Nephron (organoid): ENCODE results near the gene SLC5A4.

ENCODE experiments used
- H3K27ac Mint-ChIP-seq, 3 experiments: 2 replicates each; pipeline ENCODE4 v1.8.0; 2020; ENCODE audit warnings: mixed read lengths in 3 of 3, mild to moderate bottlenecking in 2 of 3, moderate library complexity in 1 of 3
- H3K27me3 Mint-ChIP-seq: 2 replicates; pipeline ENCODE4 v1.8.0; 2021; ENCODE audit warnings: low read depth, mild to moderate bottlenecking, moderate library complexity, mixed read lengths
- H3K36me3 Mint-ChIP-seq: 2 replicates; pipeline ENCODE4 v1.8.0; 2020; ENCODE audit warnings: low read depth, mixed read lengths
- H3K4me1 Mint-ChIP-seq: 2 replicates; pipeline ENCODE4 v1.8.0; 2020; ENCODE audit warnings: mixed read lengths
- H3K4me3 Mint-ChIP-seq, 3 experiments: 2 replicates each; pipeline ENCODE4 v1.8.0; 2020; ENCODE audit warnings: mild to moderate bottlenecking in 3 of 3, mixed read lengths in 3 of 3, moderate library complexity in 2 of 3
- H3K9me3 Mint-ChIP-seq: 2 replicates; pipeline ENCODE4 v1.8.0; 2020; ENCODE audit warnings: mixed read lengths
- TF ChIP-seq, protein P1 (sequence below), 3 experiments: fragments of 200-600 bp; sonication (generic); IDR thresholded peaks; one replicate each; pipeline ENCODE4 v1.5.0; 2021; ENCODE audit warnings: antibody characterized with exemption in 3 of 3; ENCODE audit not compliant: unreplicated experiment in 3 of 3

Gene SLC5A4

GRCh38 chr22:32226326-32227104 lies 28.6 kb downstream of the SLC5A4 start:
- no peaks in the 10 kb centered on the region for H3K36me3 Mint-ChIP-seq
- no peak overlapping the region for H3K4me3 Mint-ChIP-seq
- TF ChIP-seq, protein P1, sequence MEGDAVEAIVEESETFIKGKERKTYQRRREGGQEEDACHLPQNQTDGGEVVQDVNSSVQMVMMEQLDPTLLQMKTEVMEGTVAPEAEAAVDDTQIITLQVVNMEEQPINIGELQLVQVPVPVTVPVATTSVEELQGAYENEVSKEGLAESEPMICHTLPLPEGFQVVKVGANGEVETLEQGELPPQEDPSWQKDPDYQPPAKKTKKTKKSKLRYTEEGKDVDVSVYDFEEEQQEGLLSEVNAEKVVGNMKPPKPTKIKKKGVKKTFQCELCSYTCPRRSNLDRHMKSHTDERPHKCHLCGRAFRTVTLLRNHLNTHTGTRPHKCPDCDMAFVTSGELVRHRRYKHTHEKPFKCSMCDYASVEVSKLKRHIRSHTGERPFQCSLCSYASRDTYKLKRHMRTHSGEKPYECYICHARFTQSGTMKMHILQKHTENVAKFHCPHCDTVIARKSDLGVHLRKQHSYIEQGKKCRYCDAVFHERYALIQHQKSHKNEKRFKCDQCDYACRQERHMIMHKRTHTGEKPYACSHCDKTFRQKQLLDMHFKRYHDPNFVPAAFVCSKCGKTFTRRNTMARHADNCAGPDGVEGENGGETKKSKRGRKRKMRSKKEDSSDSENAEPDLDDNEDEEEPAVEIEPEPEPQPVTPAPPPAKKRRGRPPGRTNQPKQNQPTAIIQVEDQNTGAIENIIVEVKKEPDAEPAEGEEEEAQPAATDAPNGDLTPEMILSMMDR (IDR thresholded peaks at IDR 0.05; ENCODE audit: unreplicated experiment in 3 of 3), result no peak
- no peaks in the 10 kb centered on the region for H3K9me3 Mint-ChIP-seq
- no peaks in the 10 kb centered on the region for H3K27me3 Mint-ChIP-seq
- no peaks in the 10 kb centered on the region for H3K4me1 Mint-ChIP-seq
- H3K27ac Mint-ChIP-seq, result no peak overlapping the region

DNA sequence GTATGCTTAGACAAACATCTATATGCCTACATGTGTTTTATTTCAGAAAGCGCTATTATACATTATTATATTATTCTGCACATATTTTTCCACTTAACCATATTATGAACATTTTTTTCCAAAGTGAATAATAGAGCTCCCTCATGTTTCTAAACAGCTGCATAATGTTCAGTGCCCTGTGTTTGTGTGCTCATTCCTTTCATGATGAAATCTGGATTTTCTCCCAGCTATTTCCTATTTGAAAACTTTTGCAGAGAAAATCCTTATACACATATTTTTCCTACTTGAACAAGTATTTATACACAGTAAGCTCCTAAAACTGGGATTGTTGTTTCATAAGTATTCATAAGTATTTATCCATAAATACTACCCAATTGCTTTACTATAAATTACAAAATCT lies 32.2 kb downstream of the SLC5A4 start:
- no peaks in the 10 kb centered on the region for H3K27me3 Mint-ChIP-seq
- no peaks in the 10 kb centered on the region for H3K4me1 Mint-ChIP-seq
- no peak overlapping the region for H3K4me3 Mint-ChIP-seq
- no peaks in the 10 kb centered on the region for H3K9me3 Mint-ChIP-seq
- no peaks in the 10 kb centered on the region for H3K36me3 Mint-ChIP-seq
- no peak overlapping the region for H3K27ac Mint-ChIP-seq
- TF ChIP-seq, protein P1 (IDR thresholded peaks at IDR 0.05; ENCODE audit: unreplicated experiment in 3 of 3), result no peak

GRCh38 chr22:32219026-32219425 lies 36.1 kb downstream of the SLC5A4 start:
- Mint-ChIP-seq H3K9me3 (no peaks in the 10 kb centered on the region), H3K4me3 (no peak overlapping the region), H3K27ac (no peak overlapping the region), H3K4me1 (no peaks in the 10 kb centered on the region), H3K36me3 (no peaks in the 10 kb centered on the region), H3K27me3 (no peaks in the 10 kb centered on the region)
- TF ChIP-seq, protein P1 (IDR thresholded peaks at IDR 0.05; ENCODE audit: unreplicated experiment in 3 of 3), result no peak

- H3K27ac Mint-ChIP-seq, result no peak overlapping the region
- no peaks in the 10 kb centered on the region for H3K36me3 Mint-ChIP-seq
- TF ChIP-seq, protein P1 (IDR thresholded peaks at IDR 0.05; ENCODE audit: unreplicated experiment in 3 of 3), result no peak
- H3K4me3 Mint-ChIP-seq, result no peak overlapping the region
- H3K9me3 Mint-ChIP-seq, result no peaks in the 10 kb centered on the region
- H3K4me1 Mint-ChIP-seq, result no peaks in the 10 kb centered on the region
- H3K27me3 Mint-ChIP-seq, result no peaks in the 10 kb centered on the region
Observed at GRCh38 chr22:32218470-32218869, 36.7 kb downstream of the SLC5A4 start.

- no peaks in the 10 kb centered on the region for H3K4me1 Mint-ChIP-seq
- no peaks in the 10 kb centered on the region for H3K27me3 Mint-ChIP-seq
- H3K9me3 Mint-ChIP-seq, result no peaks in the 10 kb centered on the region
- H3K4me3 Mint-ChIP-seq, result no peak overlapping the region
- TF ChIP-seq, protein P1 (IDR thresholded peaks at IDR 0.05; ENCODE audit: unreplicated experiment in 3 of 3), result no peak
- H3K36me3 Mint-ChIP-seq, result no peaks in the 10 kb centered on the region
- no peak overlapping the region for H3K27ac Mint-ChIP-seq
Observed at GRCh38 chr22:32217465-32217864, 37.7 kb downstream of the SLC5A4 start.

DNA sequence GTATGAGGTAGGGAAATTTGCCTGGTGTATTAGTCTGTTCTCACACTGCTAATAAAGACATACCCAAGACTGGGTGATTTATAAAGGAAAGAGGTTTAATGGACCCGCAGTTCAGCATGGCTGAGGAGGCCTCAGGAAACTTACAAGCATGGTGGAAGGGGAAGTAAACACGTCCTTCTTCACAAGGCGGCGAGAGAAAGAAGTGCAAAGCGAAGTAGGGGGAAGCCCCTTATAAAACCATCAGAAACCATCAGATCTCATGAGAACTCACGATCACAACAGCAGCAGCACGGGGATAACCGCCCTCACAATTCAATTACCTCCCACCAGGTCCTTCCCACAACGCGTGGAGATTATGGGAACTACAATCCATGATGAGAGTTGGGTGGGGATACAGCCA lies 38.2 kb downstream of the SLC5A4 start:
- Mint-ChIP-seq H3K27ac (no peak overlapping the region), H3K4me1 (no peaks in the 10 kb centered on the region), H3K27me3 (no peaks in the 10 kb centered on the region), H3K36me3 (no peaks in the 10 kb centered on the region), H3K4me3 (no peak overlapping the region), H3K9me3 (no peaks in the 10 kb centered on the region)
- TF ChIP-seq, protein P1 (IDR thresholded peaks at IDR 0.05; ENCODE audit: unreplicated experiment in 3 of 3), result no peak
